Bronchial epithelial cell (primary cell): ENCODE data around the gene CACNB1. TPM values are rescaled to one million over a fixed set of nuclear protein-coding genes. Genes with fewer than 3 reads are reported as not detected.

Source experiments
- DNase-seq: peaks from one replicate; pipeline ENCODE4 v3.0.0-alpha.2; 2010; ENCODE audit warnings: low read depth
- FAIRE-seq: peaks from 2 replicates; lab custom pipeline; 2011; peaks lifted over from hg19 to GRCh38; lab: Jason Lieb, UNC
- H3K27me3 ChIP-seq: 2 replicates; pipeline ENCODE4 v1.5.1; 2011; ENCODE audit warnings: low read length; ENCODE audit not compliant: control insufficient read depth, insufficient read depth
- H3K36me3 ChIP-seq: 2 replicates; pipeline ENCODE4 v1.5.1; 2011; ENCODE audit warnings: low read length; ENCODE audit not compliant: control insufficient read depth, insufficient read depth
- H3K4me3 ChIP-seq: 2 replicates; pipeline ENCODE4 v1.5.1; 2011; ENCODE audit warnings: mild to moderate bottlenecking, low read depth, low read length, control low read depth
- CTCF ChIP-seq: IDR thresholded peaks from 2 replicates; pipeline ENCODE4 v1.5.1; 2011; ENCODE audit warnings: mild to moderate bottlenecking, moderate library complexity, low read length, control low read depth, inconsistent platforms; ENCODE audit not compliant: insufficient read depth, severe bottlenecking
- total RNA-seq: library from RNA; depleted of rRNA; stranded (reverse); fragments of >200 nt; gene quantifications from 2 replicates; pipeline ENCODE4 v1.2.1, GENCODE V29; 2014

The CACNB1 gene
- total RNA-seq, 1 donor from 2014 or later: 4.7 TPM

GRCh38 chr17:39151150-39151942, 46.1 kb downstream of the CACNB1 start, which contains the start of gene PLXDC1:
PLXDC1 (minus strand) TSS chr17:39151637; CDS start chr17:39151437, 200 bp downstream.
- no peak for TF ChIP-seq CTCF
- no peak for DNase-seq
- Histone ChIP-seq H3K27me3 (peaks cover 13% of the 10 kb centered on the region), H3K36me3 (no peaks in the 10 kb centered on the region), H3K4me3 (peak within 1 kb of the TSS; percentile 74)
- no peak for FAIRE-seq

GRCh38 chr17:39150795-39151149, 46.7 kb downstream of the CACNB1 start:
- Histone ChIP-seq H3K36me3 (no peaks in the 10 kb centered on the region), H3K4me3 (no peak overlapping the region), H3K27me3 (peaks cover 13% of the 10 kb centered on the region)
- DNase-seq (no peak), FAIRE-seq (no peak)
- no peak for TF ChIP-seq CTCF

- DNase-seq (no peak), FAIRE-seq (no peak)
- Histone ChIP-seq H3K4me3 (no peak overlapping the region), H3K27me3 (peaks cover 13% of the 10 kb centered on the region), H3K36me3 (no peaks in the 10 kb centered on the region)
- no peak for TF ChIP-seq CTCF
These were observed 47.3 kb downstream of the CACNB1 start for GRCh38 chr17:39150104-39150634.

- DNase-seq: no peak
- no peak for FAIRE-seq
- peaks cover 13% of the 10 kb centered on the region for H3K27me3 ChIP-seq
- TF ChIP-seq CTCF: no peak
- no peaks in the 10 kb centered on the region for H3K36me3 ChIP-seq
- no peak overlapping the region for H3K4me3 ChIP-seq
These were observed 50.0 kb downstream of the CACNB1 start for GRCh38 chr17:39147221-39148185.

GRCh38 chr17:39146273-39146672, 51.2 kb downstream of the CACNB1 start:
- Histone ChIP-seq H3K27me3 (peaks cover 13% of the 10 kb centered on the region), H3K4me3 (no peak overlapping the region), H3K36me3 (no peaks in the 10 kb centered on the region)
- DNase-seq: no peak
- TF ChIP-seq CTCF: no peak
- no peak for FAIRE-seq
